NCI-H1092 treated with DMSO at 0.1 percent for 48 hours (cell line): ENCODE measurements around the gene UTF1.
"Not testable (repeated sequence)": the region's sequence is repeated elsewhere in the genome, so short reads cannot be mapped to it uniquely, and the experiment has no call there.

Experiments
- DNase-seq: peaks from one replicate; lab custom pipeline; 2025; lab: John Stamatoyannopoulos, UW

The UTF1 gene

DNA sequence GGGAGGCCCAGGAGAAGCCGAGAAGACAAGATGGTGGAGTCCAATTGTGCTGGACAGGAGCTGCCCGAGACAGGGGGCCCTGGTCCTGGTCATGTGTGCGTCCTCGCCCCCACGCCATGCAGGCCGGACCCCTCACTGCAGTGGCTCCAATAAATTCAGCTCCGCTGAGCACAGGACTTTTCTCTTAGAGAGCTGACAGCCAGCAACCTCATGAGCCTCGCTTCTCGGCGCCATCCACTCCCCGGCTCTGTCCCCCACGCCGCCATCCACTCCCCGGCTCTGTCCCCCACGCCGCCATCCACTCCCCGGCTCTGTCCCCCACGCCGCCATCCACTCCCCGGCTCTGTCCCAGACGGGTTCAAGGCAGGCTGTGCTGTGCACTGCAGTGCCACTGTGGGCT is 2.8 kb upstream of the UTF1 start:
- DNase-seq: no peak

DNA sequence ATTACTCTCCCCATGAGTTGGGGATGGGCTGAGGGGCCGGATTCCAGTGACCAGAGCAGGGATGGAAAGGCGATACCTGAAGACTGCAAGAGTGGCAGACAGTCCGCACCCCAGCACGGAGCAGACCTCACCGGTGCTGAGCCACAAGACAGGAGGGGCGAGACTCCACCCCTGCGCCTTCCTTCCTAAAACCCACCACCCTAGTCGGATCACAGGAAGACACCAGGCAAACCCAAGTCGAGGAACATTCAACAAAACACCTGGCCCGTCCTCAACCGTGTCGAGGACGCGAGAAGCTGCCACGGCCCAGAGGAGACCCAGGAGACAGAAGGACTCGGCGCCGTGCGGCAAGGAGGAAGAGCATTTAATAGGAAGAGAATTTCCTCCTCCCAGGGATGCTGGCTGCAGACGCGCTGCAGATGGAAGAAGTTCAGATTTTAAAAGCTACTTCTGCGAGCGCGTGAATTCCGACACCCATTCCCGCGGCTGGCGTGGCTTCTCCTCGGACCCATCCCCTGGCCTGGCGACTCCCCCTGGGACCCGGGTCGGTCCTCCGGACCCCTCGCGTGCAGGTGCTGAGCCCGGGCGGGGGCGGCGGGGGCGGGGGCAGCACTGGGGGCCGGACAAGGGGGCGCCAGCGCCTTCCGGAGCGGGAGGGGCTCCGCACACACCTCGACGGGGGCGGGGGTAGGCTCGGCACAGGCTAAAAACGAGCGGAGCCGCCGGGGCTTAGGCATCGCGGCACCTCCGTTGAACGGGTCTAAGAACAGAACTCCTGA is 563 bp upstream of the UTF1 start:
- no peak for DNase-seq

DNA sequence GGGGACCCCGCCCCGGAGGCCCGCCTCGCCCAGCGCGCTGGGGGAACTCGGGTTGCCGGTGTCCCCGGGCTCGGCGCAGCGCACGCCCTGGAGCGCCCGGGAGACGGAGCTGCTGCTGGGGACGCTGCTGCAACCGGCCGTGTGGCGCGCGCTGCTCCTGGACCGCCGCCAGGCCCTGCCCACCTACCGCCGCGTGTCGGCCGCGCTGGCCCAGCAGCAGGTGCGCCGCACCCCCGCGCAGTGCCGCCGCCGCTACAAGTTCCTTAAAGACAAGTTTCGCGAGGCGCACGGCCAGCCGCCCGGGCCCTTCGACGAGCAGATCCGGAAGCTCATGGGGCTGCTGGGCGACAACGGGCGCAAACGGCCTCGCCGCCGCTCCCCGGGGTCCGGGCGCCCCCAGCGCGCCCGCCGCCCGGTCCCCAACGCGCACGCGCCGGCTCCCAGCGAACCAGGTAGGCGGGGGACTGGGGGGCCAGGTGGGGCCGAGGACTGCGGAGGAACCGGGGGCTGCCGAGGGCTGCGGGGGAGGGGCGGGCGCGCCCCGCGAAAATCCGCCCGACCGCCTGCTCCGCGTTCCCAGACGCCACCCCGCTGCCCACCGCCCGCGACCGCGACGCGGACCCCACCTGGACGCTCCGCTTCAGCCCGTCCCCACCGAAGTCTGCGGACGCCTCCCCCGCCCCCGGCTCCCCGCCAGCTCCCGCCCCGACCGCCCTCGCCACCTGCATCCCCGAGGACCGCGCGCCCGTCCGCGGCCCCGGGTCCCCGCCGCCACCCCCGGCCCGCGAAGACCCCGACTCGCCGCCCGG is 574 bp downstream of the UTF1 start:
- no peak for DNase-seq

DNA sequence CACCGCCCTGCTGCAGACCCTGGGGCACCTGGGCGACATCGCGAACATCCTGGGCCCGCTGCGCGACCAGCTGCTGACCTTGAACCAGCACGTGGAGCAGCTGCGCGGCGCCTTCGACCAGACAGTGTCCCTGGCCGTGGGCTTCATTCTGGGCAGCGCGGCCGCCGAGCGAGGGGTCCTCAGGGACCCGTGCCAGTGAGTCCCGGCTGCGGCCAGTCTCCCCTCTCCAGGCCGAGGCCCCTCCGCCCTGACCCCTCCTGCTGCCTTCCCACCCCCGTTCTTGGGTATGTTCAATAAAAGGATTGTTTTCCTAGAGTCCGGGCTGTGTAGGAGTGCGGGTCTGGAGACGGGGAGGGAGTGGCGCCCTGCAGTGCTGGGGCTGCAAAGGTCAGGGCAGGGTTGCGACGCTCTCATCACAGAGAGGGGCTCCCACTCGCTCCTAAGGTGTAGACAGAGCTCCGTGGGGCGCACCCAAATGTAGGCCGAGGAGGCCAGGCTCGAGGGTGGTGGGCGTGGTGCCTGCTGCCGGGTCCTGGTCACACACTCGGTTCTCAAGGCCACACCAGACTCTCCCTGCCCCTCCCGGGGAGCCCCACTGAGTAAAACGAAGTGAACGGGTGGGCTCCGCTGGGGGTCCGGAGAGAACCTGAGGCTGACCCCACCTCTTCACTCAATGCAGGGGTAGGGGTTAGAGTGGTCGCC is 1.4 kb downstream of the UTF1 start:
- DNase-seq: no peak

DNA sequence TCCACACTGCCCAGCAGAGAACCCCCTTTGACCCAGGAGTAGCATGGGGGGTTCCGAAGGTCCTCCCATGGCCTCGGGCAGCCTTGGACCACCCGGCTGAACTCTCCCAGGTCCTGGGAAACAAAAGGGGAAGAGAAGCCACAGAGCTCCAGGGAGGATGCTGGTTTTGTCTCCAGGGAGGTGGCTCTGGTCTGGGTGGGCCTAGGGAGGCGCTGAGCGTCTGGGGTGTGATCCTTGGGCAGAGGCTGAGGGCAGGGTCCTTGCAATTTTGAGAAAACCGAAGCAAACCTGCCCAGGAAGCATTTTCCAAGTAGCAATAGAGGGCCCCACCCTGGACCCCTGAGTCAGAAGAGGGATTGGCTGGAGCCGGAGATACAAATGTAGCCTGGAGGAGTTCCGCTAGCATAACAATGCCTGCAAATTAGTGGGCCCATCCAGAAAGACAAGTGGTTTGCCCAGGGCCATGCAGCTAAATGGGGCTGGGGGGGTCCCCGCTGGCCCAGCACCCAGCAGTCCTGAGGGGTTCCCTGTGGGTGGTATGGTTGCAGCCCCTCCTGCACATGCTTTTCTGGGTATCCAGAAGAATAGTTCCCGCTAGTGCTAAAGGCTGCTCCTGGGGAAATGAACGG is 2.0 kb downstream of the UTF1 start:
- DNase-seq: no peak

DNA sequence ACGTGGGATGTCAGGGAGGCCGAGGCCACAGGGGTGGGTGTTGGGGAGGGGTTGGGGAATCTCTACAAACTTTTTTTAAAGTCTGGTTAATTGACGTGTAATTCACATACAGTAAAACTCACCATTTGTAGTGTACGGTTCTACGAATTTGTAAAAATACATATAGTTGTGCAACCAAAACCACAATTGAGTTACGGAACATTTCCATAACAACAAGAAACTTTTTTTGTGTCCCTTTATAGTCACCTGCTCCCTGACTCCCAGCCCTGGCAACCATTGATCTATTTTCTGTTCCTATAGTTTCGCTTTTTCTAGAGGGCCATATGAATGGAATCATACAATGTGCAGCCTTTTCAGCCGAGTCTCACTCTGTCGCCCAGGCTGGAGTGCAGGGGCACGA is 4.8 kb downstream of the UTF1 start:
- not testable (repeated sequence) for DNase-seq

DNA sequence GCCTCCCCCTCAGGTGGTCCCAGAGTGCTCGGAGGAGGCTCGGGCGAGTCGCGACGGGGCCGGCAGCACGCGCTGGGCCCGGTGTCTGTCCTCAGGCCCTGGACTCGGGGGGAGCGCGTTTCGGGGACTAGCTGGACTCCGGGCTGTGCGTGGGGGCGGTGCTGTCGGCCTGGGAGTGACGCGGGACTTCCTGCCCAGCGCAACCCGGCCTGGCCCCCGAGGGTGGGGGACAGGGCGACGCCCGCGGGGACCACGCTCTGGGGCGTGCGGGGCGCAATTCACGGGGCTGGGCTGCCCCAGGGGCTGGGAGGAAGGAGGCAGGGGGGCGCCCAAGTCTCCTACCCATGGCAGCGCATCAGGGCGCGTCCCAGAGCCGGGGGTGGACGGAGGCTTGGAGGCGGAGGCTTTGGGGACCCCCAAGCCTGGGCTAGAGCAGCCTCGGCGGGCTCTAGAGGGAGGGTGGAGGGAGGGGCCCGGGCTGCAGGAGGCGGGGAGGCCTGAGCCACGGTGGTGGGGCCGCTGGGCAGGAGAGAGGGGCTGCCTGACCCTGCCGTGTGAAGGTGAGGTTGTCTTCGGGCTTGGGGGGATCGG is 5.3 kb downstream of the UTF1 start:
- DNase-seq: no peak

DNA sequence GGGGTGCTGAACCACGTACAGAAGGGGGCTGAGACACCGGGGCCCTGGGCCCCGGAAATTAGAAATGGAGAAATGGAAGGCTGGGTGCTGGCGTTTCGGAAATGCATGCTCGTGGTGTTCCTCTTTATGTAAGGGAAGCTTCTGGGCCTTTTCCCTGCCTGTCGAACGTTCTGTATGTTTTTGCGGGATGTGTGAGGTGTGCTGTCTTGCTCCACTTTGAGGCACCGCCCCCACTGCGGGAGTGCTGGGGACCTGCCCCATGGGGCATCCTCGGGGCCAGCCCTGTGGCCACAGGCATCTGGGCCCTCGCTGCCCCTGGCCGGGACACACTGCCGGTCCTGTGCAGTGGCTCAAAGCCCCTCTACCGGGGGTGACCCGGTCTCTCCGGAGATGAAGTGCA is 5.9 kb downstream of the UTF1 start:
- DNase-seq: no peak

DNA sequence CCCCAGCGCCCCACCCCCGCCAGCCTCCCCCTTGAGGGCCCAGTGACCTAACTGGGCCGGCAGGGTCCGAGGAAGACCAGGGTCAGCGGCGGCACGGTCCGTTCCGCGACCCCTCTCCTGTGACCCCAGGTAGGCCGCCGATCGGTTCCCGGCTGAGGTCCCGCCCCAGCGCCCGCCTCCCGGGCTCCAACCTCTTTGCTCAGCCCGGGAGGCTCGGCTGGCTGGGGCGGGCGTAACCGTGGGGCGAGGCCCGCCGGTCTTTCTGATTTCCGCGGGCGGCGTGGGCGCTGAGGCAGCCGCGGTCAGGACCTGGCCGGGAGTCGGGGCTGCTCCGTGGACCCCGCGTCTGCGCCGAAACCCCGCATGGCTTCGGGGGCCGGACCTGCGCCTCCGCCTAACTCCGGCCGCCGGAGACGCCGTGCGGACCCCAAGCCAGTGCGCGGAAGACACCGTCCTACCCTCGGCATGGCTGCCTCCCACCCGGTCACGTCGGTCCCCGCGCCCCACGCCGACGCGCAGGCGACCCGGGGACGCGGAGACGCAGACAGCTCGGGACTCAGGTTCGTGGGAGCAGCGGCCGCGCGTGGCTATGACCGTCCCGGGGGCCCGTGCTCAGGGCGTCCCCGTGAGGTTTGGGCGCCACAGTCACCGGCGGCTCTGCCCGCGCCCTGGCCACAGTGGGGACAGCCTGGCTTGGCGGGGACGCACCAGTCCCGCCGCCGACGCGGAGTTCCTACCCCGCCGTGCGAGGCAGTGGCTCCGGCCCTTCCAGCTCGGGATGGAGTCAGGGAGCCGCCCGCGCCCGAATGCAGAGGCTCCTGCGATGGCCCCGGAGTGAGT is 6.6 kb downstream of the UTF1 start:
- no peak for DNase-seq

DNA sequence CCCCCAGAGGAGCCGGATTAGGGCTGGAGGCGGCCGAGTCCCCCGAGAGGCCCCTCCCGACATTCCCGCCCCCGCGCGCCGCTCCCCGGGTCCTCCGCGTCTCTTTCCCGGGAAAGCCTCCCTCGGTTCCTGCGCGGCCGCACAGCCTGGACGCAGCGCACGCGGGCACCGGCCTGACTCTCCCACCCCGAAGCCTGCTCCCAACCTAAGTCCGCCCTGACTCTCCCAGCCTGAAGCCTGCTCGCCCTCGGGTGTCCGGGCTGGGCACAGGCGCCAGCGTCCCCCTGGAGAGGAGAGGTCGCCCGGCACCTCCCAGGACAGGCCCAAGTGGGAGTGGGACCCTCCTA is 7.2 kb downstream of the UTF1 start:
- DNase-seq: no peak

DNA sequence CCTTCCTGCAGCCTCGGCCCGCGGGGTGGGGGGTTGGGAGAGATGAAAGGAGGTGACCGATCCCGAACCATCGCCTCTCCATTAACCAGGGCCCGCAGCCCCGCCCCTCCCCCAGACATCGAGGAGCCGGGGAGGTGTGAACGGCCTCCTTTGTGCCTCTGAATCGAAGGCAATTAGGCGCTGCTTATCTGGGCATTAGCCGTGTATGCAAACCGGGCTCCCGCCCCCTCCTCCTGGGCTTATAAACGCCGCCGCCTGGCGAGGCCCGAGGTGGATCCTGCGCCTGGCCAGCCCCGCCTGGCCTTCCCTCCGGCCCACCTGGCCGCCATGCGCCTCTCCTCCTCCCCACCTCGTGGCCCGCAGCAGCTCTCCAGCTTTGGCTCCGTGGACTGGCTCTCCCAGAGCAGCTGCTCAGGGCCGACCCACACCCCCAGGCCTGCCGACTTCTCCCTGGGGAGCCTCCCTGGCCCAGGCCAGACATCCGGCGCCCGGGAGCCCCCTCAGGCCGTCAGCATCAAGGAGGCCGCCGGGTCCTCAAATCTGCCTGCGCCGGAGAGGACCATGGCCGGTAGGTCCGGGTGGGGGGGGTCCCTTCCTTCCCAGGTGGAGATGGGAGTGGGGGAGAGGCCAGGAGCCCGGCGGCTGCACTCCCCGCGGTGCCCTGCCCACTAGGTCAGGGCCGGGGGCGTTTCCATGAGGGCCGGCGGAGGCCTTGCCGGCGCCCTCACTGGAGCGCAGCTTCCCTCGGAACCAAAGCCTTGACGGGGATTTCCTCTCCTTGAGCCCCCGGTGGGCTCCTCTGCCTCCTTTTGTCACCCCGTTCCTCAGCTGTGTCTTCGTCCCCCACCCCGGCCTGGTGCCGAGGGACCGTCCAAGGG is 7.8 kb downstream of the UTF1 start, which contains the start of gene VENTX:
Gene VENTX, plus strand, starts transcription at position 268 of the 878 bp plus-strand sequence. Its CDS starts 60 bp downstream, at position 328.
- DNase-seq: no peak

DNA sequence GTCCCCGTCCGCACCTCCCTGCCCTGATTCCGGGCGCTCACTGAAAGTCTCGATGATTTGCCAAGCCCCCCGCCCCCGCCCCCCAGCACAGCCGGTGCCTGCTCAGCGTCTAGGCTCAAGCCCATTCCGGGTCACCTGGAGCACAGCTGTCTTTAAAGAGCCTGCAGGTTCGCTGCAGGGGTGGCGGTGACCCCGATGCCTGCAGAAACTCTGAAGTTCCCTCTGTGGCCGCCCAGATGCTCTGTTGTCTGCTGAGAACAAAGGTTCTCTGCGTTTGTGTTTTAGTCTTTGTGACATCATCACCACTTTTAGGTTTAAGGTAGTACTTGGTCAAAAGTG is 8.4 kb downstream of the UTF1 start:
- no peak for DNase-seq

DNA sequence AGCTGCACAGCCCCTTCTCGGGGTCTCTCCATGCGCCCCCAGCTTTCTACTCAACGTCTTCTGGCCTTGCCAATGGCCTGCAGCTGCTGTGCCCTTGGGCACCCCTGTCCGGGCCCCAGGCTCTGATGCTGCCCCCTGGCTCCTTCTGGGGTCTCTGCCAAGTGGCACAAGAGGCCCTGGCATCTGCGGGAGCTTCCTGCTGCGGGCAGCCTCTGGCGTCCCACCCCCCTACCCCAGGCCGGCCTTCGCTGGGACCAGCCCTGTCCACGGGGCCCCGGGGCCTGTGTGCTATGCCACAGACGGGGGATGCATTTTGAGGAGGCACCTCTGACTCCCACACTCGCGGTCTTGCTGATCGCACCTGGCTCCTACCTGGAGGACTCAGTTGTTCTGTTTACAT is 10.0 kb downstream of the UTF1 start:
- no peak for DNase-seq

DNA sequence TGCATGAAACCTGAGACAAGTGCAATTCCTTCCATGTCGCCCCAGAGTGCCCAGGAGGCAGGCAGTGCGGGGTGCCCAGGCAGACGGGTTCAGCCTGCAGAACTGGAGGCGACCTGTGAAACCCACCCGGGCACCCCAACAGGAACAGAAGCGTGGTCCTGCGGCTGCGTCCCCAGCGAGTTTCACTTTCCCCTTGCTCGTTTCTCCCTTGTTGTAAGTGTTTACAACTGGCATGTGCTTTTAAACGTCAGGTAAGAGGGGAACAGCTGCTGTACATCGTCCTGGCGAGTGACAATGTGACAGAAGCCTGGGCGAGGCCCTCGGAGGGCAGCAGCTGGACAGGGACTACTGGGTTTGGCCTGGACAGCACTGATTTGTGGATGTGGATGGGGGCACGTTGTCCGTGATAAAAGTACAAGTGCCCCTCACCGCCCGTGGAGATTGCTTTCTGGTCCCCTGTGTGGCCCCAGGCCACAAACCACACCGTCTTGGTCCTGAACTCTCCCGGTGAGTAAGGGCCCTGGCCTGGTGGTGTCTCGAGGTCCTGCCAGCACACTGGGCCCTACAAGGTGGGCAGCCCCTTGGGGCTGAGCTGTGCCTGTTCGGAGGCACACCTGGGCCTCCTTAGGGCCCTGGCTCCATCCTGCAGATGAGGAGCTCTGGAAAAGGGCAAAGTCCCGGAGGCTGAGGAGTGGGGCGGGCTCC is 11.6 kb downstream of the UTF1 start:
- DNase-seq: no peak

DNA sequence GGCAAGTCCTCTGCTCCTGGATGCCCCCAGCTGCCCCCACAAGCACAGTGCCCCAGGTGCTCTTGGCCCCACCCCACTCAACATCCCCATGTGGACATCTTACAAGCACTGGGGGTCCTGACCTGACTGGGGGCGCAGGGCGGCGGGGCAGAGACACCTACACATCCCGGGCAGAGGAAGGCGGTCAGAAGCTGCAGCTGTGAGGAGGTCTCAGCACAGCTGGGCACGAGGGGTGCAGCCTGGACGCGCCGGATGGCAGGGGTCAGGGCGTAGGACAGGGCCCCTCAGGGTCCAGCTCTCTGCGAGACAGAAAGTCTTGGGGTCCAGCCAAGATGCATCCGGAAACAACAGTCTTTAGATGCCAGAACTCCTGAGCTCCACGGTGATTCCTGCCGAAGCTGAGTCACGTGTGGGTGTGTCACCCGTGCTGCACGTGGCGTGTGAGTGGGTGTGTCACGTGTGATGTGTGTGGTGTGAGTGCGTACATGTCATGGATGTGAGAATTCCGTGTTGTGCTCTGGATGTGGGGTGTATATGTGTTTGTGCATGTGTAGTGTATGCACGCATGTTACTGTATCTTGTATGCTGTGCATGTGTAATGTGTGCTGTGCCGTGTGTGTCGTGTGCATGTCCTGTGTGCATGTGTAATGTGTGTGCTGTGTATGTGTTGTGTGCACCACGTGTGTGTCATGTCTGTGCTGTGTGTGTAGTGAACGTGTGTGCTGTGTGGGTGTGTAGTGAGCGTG is 12.8 kb downstream of the UTF1 start:
- DNase-seq: no peak

DNA sequence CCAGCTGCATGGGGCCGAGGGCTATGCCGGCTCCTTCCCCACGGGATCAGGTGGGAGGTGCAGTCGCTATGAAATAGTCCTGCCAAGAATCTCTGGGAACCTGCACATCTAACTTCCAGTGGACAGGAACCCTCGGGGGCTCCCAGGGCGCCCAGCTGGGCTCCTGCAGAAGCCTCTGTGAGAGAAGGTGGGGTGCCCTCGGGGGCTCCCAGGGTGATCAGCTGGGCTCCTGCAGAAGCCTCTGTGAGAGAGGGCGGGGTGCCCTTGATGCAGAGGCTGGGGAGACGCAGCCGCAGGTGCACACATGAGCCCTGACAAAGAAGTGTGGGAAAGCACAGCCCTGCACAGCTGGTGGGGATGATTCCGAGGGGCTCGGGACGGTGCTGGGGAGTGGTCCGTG is 13.6 kb downstream of the UTF1 start:
- DNase-seq: no peak

DNA sequence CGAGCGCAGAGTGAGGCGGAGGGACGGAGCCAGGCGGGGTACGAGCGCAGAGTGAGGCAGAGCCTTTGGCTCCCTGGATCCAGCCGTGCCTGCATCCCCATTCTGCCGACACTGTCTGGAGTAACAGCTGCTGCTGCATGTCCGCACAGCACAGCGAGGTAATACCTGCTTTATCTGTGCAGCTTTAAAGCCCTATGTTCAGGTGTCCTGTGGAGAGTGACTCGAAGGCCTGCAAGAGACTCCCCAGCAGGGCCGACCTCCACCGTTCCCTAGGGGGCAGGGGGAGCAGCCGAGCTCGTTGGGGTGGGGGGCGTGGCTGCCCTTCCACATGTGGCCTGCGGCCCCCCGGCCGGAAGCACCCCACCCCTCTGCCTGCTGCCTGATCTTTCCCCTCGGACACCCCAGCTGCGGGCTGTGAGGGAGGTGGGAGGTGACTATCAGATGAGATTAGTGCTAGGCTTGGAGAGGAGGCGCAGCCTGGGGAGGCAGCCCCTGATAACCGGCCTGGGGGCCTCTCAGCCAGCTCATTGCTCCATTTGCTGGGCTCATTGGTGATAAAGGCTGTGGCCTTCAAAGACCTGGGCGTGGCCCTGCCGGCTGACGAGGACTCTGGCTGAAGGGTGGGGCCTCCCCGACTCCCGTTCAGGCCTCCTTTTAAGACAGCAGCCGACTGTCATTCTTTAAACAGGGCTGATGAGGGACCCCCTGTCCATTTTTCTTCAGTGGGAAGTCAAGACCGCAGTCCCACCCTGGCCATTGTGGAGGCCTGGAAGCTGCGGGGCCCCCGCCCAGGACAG is 15.6 kb downstream of the UTF1 start:
- DNase-seq: no peak

DNA sequence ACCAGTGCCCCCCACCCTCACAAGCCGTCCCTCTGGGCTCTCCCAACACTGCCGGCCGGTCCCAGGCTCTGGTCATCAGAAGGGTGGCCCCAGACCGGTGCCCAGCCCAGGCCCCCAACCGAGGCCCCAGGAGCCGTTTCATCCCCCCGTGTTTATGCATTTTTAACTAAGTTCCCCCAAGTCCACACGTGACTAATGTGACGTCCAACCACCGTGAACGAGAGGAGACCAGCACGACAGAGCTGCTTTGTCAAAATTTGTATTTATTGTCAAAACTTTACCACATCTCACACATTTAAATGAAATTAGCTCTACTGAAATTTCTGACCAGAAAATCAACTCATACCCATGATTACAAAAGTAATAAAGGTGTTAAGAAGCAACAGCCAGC is 16.2 kb downstream of the UTF1 start:
- no peak for DNase-seq
